NCI-H748 (cell line): ENCODE measurements around the gene FCN2.

Source experiments
- DNase-seq: peaks from one replicate; lab custom pipeline; 2025; ENCODE audit not compliant: unreplicated experiment; lab: John Stamatoyannopoulos, UW

The FCN2 gene

DNA sequence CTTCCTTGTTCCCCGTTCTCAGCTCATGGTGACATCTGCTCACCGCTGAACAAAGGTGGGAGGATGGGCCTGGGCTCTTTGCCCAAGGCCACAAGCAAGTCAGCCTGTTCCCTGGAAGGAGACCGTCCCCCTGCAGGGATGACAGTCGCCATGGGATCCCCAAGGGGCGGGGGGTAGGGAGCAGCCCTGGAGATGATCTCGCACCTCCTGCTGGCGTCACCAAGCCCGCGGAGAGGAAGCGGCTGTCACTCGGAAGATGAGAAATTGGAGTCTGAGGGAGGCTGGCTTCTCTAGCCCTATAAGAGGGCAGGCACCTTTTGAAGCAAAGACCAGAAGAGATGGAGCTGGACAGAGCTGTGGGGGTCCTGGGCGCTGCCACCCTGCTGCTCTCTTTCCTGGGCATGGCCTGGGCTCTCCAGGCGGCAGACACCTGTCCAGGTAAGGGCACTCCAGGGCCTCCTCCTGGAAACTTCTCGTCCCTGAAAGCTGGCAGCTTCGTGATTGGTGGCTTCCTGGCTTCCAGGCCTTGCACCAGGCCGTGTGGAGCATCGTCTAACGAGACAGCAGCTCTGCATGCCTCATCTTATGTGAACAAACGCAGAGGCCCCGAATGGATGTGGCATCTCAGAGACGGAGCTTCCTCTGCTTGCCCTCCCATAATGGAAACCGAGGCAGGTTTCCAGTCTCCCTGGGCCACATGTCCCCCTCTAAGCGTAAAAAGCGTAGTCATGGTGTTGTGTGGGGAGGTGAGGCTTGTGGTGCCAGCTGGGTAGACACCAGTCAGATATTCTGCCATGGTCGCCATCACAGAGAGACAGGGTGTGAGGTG is at the start of gene FCN2:
FCN2 (plus strand) TSS at position 327 of the 829 bp plus-strand sequence; CDS start at position 339, 12 bp downstream.
- DNase-seq, result no peak

DNA sequence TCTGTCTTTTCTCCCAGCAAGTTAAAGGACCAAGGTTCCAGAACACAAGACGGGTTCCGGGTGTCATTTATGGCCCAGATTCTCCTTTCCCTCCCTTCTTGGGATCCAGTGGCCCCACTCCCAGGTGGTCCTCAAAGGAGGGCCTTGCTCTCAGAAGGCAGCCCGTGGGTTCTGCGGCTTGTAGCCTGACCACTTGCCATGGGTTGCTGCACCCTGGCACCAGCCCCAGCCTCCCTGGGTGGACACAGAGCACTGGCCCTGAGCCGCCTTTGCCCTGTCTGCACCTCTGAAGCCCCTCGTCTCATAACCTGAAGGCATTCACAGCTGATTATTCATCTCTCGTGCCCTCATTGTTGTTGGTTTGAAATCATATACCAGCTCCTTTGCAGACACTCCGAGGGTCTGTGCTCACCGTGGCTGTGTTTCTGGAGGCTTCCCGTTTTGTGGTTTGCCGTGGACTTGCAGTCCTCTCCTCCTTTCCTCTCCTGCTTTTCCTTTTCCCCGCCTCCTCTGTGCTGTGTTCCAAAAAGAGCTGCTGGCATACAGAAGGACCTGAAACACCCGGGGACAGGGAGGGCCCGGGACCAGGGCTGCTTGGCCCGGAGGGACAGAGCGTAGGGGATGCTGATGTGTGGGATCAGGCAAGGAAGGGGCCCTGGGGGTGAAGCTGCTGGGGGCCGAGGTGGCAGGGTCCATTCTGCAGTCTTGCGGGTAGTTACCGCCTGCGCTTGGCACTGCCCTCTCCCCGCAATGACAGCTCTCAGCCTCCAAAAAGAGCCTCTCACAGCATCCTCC is 49.5 kb upstream of the FCN2 start:
- DNase-seq, result no peak

DNA sequence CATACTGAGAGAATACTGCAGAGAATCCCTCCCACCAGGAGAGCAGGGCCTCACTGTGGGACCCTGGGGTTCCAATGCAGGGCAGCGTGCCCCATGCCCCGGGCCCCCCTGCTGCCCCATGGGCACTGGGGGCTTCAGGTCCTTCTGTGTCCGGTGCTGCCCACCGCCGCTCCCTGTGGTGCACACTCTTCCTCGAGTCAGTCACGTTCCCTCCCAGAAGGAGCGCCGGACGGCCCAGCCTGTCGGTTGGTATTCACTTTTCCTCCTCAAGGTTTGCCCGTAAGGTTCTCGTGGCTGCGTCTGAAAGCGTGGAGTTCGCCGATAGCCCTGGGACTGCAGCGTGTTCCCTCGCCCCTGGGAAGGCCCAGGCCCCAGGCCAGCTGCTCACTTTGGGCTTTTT is 48.1 kb upstream of the FCN2 start:
- DNase-seq, result no peak

DNA sequence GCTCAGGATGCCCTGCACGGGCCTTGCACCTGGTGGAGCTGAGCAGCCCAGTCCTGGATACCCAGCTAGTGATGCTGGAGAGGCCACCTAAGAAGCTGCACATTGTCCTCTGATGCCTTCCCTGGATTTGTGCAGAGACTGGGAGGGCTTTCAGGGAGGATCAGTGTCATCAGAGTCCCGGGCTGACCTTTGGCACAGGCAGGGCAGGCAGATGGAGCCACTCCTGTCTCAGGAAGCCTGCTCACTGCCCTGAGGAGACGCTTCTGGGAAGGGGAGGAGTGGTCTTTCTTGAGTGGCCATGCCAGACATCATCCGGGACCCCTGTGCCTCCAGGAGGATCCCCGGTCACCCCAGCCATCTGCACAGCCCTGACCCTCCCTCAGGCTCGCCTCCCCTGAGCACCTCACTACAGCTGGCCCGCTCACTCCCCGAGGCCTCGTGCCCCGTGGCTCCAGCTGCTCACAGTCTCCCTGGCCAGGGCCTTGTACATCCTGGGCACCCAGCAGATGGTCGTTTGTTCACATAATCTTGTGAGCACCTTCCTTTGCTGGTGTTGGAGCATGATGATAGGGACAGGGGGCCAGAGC is 47.2 kb upstream of the FCN2 start:
- DNase-seq, result no peak

DNA sequence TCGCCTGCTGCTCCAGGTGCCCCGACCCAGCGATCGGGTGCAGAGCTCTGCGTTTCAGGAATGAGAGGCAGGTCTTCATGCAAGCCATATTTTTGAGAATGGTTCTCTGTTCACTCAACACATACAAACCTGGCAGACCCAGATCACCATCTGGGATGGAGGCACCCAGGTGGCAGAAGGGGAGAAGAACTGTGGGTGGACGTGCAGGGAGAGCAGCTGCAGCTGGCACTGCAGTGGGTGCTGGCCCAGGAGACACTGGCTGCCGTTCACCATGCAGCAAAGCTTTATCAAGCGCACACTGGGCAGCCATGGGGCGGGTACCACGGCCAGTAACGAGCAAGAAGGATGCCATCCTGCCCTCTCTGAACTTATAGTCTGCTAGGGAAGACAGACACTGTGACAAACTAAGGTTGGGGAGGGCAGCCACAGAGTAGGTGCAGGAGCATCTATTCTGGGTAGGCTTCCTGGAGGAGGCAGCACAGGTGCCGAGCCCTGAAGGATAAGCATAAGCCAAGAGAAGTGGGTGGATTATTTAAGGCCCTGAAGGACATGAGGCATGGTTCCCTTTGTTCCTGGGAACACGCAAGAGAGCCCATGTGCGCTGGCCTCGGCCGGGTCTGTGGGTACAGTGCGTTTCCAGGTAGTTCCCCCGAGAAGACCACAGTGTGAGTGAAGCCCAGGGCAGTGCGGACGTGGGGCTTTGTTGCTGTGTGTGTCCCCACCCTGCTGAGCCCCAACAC is 46.2 kb upstream of the FCN2 start:
- DNase-seq, result no peak

DNA sequence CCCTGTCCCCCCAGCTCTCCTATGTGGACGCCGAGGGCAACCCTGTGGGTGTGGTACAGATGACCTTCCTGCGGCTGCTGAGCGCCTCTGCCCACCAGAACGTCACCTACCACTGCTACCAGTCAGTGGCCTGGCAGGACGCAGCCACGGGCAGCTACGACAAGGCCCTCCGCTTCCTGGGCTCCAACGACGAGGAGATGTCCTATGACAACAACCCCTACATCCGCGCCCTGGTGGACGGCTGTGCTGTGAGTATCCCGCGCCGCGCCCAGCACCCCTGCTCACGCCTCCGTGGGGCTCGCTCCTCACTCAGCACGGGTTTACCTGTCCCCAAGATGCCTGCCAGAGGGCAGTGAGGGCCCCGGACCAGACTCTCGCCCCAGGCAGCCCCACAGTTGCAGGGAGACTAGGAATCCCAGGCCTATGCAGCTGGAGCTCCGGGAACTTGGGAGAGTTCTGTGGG is 45.6 kb upstream of the FCN2 start:
- DNase-seq, result no peak

DNA sequence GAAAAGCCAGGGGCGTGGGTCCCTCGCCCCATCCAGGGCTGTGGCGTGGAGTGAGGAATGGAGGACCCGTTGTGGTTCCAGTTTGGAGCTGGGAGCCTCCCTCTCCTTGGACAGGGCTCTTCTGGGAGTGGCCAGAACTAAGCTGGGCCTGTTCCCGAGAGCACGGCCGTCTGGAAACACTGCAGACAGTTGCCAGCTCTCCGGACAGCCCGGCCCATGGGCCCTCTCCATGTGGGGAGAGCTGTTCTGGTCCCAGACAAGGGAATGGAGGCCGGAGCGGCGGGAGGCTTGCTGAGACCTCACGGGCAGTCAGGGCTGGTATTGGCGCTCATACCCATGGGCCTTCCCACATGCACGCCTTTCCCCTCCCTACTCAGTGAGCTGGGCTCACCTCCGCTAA is 45.2 kb upstream of the FCN2 start:
- DNase-seq, result no peak

DNA sequence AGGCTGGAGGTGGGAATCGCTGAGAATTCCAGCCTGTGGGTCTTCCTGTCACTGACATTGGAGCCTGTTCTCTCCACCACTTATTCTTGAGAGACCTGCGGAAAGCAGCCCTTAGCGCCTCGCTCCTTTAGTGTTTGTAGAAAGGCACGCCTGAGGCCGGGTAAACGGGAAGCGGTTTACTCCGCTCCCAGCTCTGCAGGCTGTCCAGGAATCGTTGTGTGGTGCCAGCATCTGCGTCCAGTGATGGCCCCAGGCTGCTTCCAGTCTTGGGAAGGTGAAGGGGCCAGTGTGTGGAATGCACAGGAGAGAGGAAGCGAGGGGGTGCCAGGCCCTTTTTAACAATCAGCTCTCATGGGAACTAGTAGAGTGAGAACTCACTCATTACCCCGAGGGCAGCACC is 44.6 kb upstream of the FCN2 start:
- DNase-seq, result no peak

DNA sequence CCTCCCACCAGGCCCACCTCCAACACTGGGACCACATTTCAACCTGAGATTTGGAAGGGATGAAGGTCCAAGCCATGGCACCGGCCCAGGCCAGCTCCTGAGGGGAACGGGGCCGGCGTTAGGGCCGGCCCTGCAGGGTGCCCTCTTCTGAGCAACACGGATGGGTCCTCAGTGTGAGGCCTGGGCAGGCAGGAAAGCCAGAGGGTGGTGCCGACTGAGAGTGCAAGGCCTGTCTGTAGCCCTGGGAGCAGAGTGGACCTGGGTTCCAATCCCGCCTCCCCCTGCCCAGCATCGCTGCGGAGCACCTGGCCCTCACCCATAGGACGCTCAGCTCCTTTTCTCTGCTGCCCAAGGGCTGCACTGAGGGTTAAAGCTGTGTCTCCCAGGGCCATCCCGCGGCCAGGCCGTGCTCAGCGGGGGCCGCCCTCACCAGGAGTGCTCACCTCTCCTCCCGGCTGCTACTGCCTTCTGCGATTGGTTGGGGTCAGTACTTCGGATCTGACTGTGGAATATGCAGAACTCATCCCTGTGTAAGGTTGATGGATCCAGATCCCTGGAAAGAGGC is 44.1 kb upstream of the FCN2 start:
- no peak for DNase-seq

DNA sequence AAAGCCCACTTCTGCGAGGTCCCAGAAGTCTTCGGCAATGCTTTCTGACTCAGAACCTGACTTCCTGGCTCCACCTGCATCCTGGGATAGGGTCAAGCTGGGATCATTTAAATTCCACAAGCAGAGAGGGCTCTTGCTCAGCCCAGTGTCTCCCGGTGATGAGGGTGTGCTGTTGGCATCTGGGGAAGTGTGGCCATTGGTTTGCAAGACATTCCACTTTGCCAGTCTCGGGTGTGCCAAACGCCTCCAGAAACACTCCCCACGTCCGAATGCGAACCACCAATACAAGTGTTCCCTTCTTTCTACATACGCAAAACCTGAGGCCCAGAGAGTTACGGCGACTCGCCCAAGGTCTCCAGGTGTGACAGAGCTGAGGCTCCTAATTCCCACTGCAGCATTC is 43.1 kb upstream of the FCN2 start:
- DNase-seq, result no peak

DNA sequence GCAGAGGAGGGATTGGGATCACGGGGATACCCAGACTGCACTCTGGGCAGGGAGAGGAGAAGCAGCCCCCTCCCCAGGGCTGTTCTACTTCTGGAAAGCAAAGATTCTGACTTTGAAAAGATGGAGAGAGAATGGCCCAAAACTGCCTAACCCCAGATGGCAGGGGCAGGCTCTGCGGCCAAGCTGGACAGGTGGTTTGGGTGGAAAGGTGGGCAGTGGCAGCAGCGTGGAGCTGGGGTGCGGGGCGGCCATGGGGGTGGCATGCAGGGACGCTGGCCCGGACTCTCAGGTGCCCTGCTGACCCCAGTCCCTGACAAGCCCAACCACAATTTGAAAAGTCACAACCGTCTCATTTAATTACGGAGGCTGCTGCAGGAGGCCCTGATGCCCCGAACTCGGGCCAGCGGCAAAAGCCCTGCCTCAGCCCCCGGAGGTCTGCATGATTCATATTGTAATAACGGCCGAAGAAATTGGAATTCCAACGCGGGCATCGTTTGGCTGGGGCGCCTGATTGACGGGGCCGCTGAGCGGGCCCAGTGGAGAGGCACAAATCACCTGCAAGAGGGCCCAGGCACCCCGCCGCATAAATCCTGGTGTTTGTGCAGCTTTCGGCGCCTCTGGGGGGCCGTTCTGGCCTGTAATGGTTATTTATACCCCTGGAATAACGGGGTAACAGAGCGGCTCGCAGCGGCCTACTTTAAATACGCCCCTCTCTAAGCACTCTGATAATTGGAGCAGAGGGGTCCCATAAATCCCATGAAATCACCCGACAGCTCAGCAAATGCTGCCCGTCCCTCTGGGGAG is 41.8 kb upstream of the FCN2 start:
- DNase-seq, result no peak

DNA sequence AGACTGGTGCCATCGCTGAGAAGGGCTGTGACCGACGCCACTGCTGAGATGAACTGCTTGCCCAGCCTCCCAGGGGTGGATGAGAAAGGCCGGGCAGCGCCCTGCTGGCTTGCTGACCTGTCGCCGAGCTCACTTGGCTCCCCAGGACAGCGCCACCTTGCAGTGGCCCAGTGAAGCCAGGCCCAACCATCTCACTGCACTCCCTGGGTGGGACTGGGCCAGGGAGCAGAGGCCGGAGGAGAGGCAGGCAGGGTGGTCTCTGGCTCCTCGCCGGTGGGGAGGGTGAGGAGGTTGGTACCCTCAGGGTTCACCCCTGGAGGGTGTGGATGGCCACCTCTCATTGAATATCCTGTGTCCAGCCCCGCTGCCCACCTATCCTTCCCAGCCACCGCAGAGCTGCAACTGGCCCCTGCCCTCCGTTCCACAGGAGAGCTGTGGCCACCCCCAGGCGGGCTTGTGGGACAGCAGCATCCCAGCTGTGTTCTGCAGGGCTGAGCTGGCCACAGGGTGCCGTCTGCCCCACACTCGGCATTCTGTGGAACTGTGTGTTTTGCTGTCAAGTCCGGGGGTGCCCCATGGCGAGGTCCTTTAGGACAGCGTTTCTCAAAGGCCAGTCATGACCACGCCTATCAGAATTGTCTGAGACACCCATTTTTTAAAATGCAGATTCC is 41.0 kb upstream of the FCN2 start:
- no peak for DNase-seq

DNA sequence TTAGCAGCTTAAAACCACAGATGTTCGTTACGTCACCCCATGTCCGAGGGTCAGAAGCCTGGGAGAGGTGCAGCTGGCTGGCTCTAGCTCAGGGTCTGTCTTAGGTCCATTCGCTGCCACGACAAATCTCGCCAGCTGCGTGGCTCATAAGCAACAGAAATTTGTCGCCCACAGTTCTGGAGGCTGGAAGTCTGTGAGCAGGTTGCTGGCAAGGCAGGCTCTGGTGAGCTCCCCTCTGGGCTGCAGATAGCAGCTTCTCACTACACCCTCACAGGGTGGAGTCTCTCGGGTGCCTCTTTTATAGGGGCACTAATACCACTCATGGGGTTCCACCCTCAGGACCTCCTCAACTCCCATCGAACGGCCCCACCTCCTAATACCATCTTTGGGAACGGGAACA is 40.1 kb upstream of the FCN2 start:
- no peak for DNase-seq

DNA sequence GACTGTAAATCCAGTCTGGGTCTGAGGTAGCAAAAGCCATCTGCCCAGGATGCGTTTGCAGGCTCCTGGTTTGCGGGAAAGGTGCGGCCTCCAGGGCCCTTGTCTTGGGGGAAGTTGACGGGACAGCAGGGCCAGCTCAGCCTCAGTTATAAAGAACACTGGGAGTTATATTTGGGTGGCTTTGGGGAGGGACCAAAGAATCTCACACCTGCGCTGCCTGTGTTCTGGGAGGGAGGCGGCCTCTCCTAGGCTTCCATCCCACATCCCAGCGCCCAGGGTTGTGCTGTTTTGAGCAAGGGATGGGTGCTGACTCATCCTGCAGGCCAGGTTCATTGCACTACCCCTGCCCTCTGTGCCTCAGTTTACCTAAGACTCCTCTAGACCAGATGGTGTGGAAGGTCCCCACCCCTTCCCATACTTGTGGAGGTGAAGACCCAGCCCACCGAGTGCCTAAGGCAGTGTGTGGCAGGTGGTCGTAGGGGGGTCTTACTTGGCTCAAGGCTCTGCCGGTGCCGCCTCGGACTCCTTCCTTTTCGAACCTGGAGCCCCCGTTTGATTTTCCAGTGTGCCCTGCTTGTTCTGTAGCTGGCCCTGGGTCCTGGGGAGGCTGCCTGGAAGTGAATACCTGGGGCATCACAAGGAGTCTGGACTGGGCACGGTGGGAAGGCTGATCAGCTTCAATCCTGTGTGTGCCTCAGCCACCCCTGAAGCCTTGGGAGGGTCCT is 39.3 kb upstream of the FCN2 start:
- no peak for DNase-seq

DNA sequence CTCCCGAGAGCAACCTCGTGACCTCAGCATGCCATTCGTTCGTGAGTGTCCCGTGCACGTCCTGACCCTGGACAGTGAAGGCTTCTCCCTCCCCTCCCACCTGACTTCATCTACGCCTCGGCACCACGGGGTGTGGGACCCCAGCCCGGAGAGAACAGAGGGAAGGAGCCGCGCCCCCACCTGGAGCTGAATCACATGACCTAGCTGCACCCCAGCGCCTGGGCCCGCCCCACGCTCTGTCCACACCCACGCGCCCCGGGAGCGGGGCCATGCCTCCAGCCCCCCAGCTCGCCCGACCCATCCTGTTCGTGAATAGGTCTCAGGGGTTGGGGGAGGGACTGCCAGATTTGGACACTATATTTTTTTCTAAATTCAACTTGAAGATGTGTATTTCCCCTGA is 38.3 kb upstream of the FCN2 start:
- no peak for DNase-seq

DNA sequence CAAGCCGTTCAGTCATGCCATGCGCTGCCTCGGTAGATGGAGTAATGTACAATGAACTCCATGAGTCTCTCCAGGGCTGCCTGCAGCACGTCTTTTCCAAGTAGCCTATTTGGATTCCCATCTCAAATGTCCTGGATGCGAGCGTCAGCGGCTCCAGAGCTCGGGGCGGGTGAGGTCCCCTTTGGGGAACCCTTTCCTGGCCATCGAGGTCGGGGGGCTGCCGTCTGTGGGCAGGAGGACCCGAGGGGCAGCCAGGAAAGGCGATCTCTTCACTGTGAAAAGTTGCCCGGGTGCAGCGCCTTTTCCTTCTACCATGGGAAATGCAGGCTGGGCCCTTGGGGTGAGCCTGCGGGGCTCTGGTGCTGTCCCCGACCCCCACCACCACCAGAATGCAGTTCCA is 36.9 kb upstream of the FCN2 start:
- DNase-seq, result no peak

DNA sequence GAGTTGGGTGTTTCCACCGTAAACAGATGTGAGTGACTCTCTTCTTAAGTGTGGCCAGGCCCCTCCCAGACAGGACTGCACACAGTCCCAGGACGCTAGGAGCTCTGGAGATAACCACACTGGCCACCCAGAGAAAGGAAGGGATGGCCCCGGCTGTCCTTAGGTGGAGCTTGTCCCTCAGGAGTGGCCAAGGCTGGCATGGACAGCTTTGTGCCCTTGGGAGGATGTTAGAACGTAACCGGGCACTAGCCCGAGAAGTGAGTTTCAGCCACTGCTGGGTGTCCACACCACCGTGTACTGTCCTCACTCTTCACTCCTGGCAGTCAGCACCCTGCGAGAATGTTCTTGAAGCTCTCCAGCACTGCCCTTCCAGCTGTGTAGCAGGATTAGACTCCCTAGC is 35.8 kb upstream of the FCN2 start:
- no peak for DNase-seq

DNA sequence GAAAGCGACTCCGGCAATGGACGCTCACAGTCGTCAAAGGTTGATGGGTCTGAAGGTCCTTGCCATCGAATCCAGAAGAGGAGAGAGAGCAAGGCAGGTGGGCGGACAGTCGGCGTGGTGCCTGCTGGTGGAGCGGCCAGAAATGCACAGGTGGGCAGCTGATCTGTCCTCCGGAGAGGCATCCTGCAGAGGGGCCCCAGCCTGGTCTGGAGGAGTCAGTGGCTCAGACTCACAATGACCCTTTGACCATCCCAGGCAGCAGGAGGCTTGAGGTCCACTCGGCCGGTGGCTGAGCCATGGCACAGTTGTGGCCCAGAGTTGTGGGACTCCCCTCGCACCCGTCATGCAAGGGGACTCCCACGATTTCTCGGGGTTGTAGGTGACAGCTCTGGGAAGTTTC is 34.4 kb upstream of the FCN2 start:
- no peak for DNase-seq

DNA sequence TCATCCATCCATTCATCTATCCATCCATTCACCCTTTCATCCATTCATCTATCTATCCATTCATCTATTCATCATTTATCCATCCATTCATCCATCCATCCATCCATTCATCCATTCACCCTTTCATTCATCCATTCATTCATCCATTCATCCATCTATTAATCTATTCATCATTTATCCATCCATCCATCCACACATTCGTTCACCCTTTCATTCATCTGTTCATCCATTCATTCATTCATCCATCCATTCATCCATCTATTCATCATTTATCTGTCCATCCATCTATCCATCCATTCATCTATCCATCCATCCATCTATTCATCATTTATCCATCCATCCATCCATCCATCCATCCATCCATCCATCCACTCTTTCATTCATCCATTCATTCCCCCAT is 33.9 kb upstream of the FCN2 start:
- no peak for DNase-seq
